Measurements from ENCODE around the gene DALRD3. TPM values are rescaled to one million over a fixed set of nuclear protein-coding genes. Genes with fewer than 3 reads are reported as not detected.

DALRD3 gene
- total and polyA plus RNA-seq, 2 donors (not counting 1 experiment from before 2014, with no cell fraction given) = 57.2 to 82.6 TPM

GRCh38 chr3:49023775-49024174 lies 5.4 kb upstream of the DALRD3 start:
- no peaks in the 10 kb centered on the region for H3K9me3 Mint-ChIP-seq (ENCODE audit: insufficient read depth)
- TF ChIP-seq CTCF (IDR thresholded peaks at IDR 0.05) (no peak), EZH2 (IDR thresholded peaks at IDR 0.05; ENCODE audit: borderline replicate concordance, insufficient read depth, low read depth, low read length, poor library complexity, severe bottlenecking) (no peak)
- peak overlapping the region; percentile 63 for H3K4me3 Mint-ChIP-seq
- no peak overlapping the region for H3K4me2 ChIP-seq (replicated peaks; ENCODE audit: low read depth, low read length, poor library complexity, severe bottlenecking)
- no peaks in the 10 kb centered on the region for H3K27me3 Mint-ChIP-seq
- DNase-seq = no peak
- no peaks in the 10 kb centered on the region for H3K27me3 ChIP-seq (replicated peaks in 1 of 4; ENCODE audit: control extremely low read depth in 1 of 4, control insufficient read depth in 3 of 4, insufficient read depth in 4 of 4, low read length in 3 of 4)
- H3K36me3 ChIP-seq (replicated peaks in 1 of 2; ENCODE audit: control extremely low read depth in 1 of 2, control insufficient read depth in 1 of 2, extremely low read depth in 1 of 2, insufficient read depth in 2 of 2, low read length in 1 of 2) = peaks cover 0 to 36% of the 10 kb centered on the region in 2 experiments
- peak overlapping the region; percentile 63 for H3K27ac Mint-ChIP-seq
- no peak overlapping the region for H3K4me3 ChIP-seq (ENCODE audit: control extremely low read depth in 1 of 5, extremely low read depth in 1 of 5, insufficient read depth in 1 of 5, low read depth in 2 of 5, low read length in 4 of 5)
- intact Hi-C loops (cut with micrococcal nuclease) = loop anchor here (5.0 to 10.0 kb wide), 2 partner anchors 309 to 466 kb away; partner anchors contain the start of genes IP6K2 and PFKFB4
- H3K4me1 ChIP-seq (ENCODE audit: control insufficient read depth in 2 of 2, insufficient read depth in 2 of 2, low read length in 2 of 2) = peaks cover 35 to 62% of the 10 kb centered on the region in 2 donors
- WGBS (ENCODE audit: insufficient coverage) = 97% methylated on average over 4 of the region's 4 CpGs
- no peak for ATAC-seq (ENCODE audit: low read depth)
- H3K4me1 Mint-ChIP-seq = peaks cover 68% of the 10 kb centered on the region
- no peak overlapping the region for H3K9ac ChIP-seq (ENCODE audit: low read length)
- ChIA-PET POLR2A (no interaction called here), CTCF (interaction anchor here (0.9 to 4.3 kb wide), 3 partner anchors 11 to 36 kb away, joined by 3 to 21 read pairs (median 21); partner anchors contain the start of genes P4HTM and WDR6)
- no peak overlapping the region for H3K27ac ChIP-seq (ENCODE audit: low read length in 2 of 2)
- H3K9me3 ChIP-seq (ENCODE audit: control extremely low read depth in 1 of 3, control insufficient read depth in 2 of 3, insufficient read depth in 1 of 3, low read length in 2 of 3) = no peaks in the 10 kb centered on the region
- no peak overlapping the region for H2AFZ ChIP-seq (ENCODE audit: insufficient read depth, low read depth, low read length, poor library complexity, severe bottlenecking)
- H4K20me1 ChIP-seq (ENCODE audit: control insufficient read depth, insufficient read depth, low read length, poor library complexity, severe bottlenecking) = no peaks in the 10 kb centered on the region
- H3K79me2 ChIP-seq (ENCODE audit: control insufficient read depth, insufficient read depth, low read length) = peaks cover 55% of the 10 kb centered on the region

- Mint-ChIP-seq H3K4me1 (peaks cover 63% of the 10 kb centered on the region), H3K27me3 (no peaks in the 10 kb centered on the region), H3K4me3 (peak overlapping the region; percentile 96), H3K27ac (peak overlapping the region; percentile 97), H3K9me3 (ENCODE audit: insufficient read depth) (no peaks in the 10 kb centered on the region)
- peak overlapping the region; percentile 89 for H2AFZ ChIP-seq (ENCODE audit: insufficient read depth, low read depth, low read length, poor library complexity, severe bottlenecking)
- H4K20me1 ChIP-seq (ENCODE audit: control insufficient read depth, insufficient read depth, low read length, poor library complexity, severe bottlenecking) = peaks cover under 1% of the 10 kb centered on the region
- H3K79me2 ChIP-seq (ENCODE audit: control insufficient read depth, insufficient read depth, low read length) = peaks cover 45% of the 10 kb centered on the region
- peaks cover 0 to 36% of the 10 kb centered on the region in 2 experiments for H3K36me3 ChIP-seq (replicated peaks in 1 of 2; ENCODE audit: control extremely low read depth in 1 of 2, control insufficient read depth in 1 of 2, extremely low read depth in 1 of 2, insufficient read depth in 2 of 2, low read length in 1 of 2)
- DNase-seq (peak; percentile 41), ATAC-seq (ENCODE audit: low read depth) (no peak)
- no peaks in the 10 kb centered on the region for H3K27me3 ChIP-seq (replicated peaks in 1 of 4; ENCODE audit: control extremely low read depth in 1 of 4, control insufficient read depth in 3 of 4, insufficient read depth in 4 of 4, low read length in 3 of 4)
- ChIA-PET POLR2A (interaction anchor here (1.6 to 6.4 kb wide), 5 partner anchors 15 to 104 kb away, joined by 7 to 116 read pairs (median 14); partner anchors contain the start of genes ARIH2, P4HTM, QRICH1 and USP19), CTCF (interaction anchor here (1.9 to 3.7 kb wide), 4 partner anchors 9 to 33 kb away, joined by 10 to 52 read pairs (median 34); partner anchors contain the start of genes P4HTM and WDR6)
- H3K4me3 ChIP-seq (ENCODE audit: control extremely low read depth in 1 of 5, extremely low read depth in 1 of 5, insufficient read depth in 1 of 5, low read depth in 2 of 5, low read length in 4 of 5) = peak overlapping the region; percentile 7 to 92 (median 89)
- TF ChIP-seq CTCF (IDR thresholded peaks at IDR 0.05) (no peak), EZH2 (IDR thresholded peaks at IDR 0.05; ENCODE audit: borderline replicate concordance, insufficient read depth, low read depth, low read length, poor library complexity, severe bottlenecking) (no peak)
- intact Hi-C loops (cut with micrococcal nuclease) = loop anchor here (5.0 to 10.0 kb wide), 2 partner anchors 308 to 465 kb away; partner anchors contain the start of genes IP6K2 and PFKFB4
- no peaks in the 10 kb centered on the region for H3K9me3 ChIP-seq (ENCODE audit: control extremely low read depth in 1 of 3, control insufficient read depth in 2 of 3, insufficient read depth in 1 of 3, low read length in 2 of 3)
- WGBS (ENCODE audit: insufficient coverage) = 28% methylated on average over 9 of the region's 12 CpGs
- H3K9ac ChIP-seq (ENCODE audit: low read length) = peak overlapping the region; percentile 98
- peak overlapping the region; percentile 96 to 98 for H3K27ac ChIP-seq (ENCODE audit: low read length in 2 of 2)
- peak overlapping the region; percentile 98 for H3K4me2 ChIP-seq (replicated peaks; ENCODE audit: low read depth, low read length, poor library complexity, severe bottlenecking)
- peaks cover 30 to 55% of the 10 kb centered on the region in 2 donors for H3K4me1 ChIP-seq (ENCODE audit: control insufficient read depth in 2 of 2, insufficient read depth in 2 of 2, low read length in 2 of 2)
Observed at GRCh38 chr3:49022688-49023171, 4.3 kb upstream of the DALRD3 start.
